PC-9 (cell line): ENCODE results near the gene GTF3C1.

Experiments
- EZH2 ChIP-seq: fragments of 200-600 bp; sonication (generic); IDR thresholded peaks from 2 replicates; pipeline ENCODE4 v1.8.0; 2017; ENCODE audit warnings: antibody characterized with exemption, low read depth
- TF ChIP-seq, protein P1 (sequence below): fragments of 200-600 bp; sonication (generic); conservative IDR thresholded peaks from 2 replicates; pipeline ENCODE4 v1.6.1; 2017; ENCODE audit warnings: mixed run types, antibody characterized with exemption, mild to moderate bottlenecking, moderate library complexity

GRCh38 chr16:27508476-27508875 lies 41.2 kb downstream of the GTF3C1 start:
- TF ChIP-seq, protein P1, sequence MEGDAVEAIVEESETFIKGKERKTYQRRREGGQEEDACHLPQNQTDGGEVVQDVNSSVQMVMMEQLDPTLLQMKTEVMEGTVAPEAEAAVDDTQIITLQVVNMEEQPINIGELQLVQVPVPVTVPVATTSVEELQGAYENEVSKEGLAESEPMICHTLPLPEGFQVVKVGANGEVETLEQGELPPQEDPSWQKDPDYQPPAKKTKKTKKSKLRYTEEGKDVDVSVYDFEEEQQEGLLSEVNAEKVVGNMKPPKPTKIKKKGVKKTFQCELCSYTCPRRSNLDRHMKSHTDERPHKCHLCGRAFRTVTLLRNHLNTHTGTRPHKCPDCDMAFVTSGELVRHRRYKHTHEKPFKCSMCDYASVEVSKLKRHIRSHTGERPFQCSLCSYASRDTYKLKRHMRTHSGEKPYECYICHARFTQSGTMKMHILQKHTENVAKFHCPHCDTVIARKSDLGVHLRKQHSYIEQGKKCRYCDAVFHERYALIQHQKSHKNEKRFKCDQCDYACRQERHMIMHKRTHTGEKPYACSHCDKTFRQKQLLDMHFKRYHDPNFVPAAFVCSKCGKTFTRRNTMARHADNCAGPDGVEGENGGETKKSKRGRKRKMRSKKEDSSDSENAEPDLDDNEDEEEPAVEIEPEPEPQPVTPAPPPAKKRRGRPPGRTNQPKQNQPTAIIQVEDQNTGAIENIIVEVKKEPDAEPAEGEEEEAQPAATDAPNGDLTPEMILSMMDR: no peak
- TF ChIP-seq EZH2: no peak
